CD8-positive, alpha-beta memory T cell (primary cell): Measurements from ENCODE around the gene SVOP. TPM values are rescaled to one million over a fixed set of nuclear protein-coding genes. Genes with fewer than 3 reads are reported as not detected.
A peak's percentile ranks its signal among the peaks of the same experiment; 100 is the strongest.

ENCODE experiments used
- CTCF ChIA-PET: fragments of 350-600 bp; sonication (Branson Sonifier 250); formaldehyde crosslinking; loops from one replicate; lab custom pipeline; 2021; ENCODE audit warnings: antibody characterized with exemption; lab: Charles Lee
- POLR2A ChIA-PET: fragments of 350-600 bp; sonication (Branson Sonifier 250); formaldehyde crosslinking; loops from one replicate; lab custom pipeline; 2021; ENCODE audit warnings: antibody characterized with exemption; lab: Charles Lee
- DNase-seq, 5 donors: peaks; one replicate each; pipeline versions ENCODE4 v3.0.0 to v3.0.0-alpha.2; 2020 to 2022; ENCODE audit warnings: mixed read lengths in 1 of 5
- H3K27ac ChIP-seq: one replicate; pipeline ENCODE4 v1.7.0; 2013; ENCODE audit warnings: low read depth, mild to moderate bottlenecking, low read length, moderate library complexity
- H3K27me3 ChIP-seq: 2 replicates; pipeline ENCODE4 v1.7.0; 2013; ENCODE audit warnings: low read length, mild to moderate bottlenecking; ENCODE audit not compliant: insufficient read depth, poor library complexity, severe bottlenecking
- H3K36me3 ChIP-seq: 2 replicates; pipeline ENCODE4 v1.7.0; 2013; ENCODE audit warnings: mild to moderate bottlenecking, low read length, moderate library complexity; ENCODE audit not compliant: insufficient read depth
- H3K4me1 ChIP-seq: 2 replicates; pipeline ENCODE4 v1.7.0; 2013; ENCODE audit warnings: mild to moderate bottlenecking, low read length, moderate library complexity; ENCODE audit not compliant: insufficient read depth
- H3K4me3 ChIP-seq: 2 replicates; pipeline ENCODE4 v1.7.0; 2013; ENCODE audit warnings: mild to moderate bottlenecking, low read length
- H3K9me3 ChIP-seq: 2 replicates; pipeline ENCODE4 v1.7.0; 2013; ENCODE audit warnings: mild to moderate bottlenecking, low read length
- H3K27ac Mint-ChIP-seq, 8 donors: one replicate each; pipeline ENCODE4 v1.8.0; 2020 to 2021; ENCODE audit warnings: mixed read lengths in 8 of 8, mild to moderate bottlenecking in 6 of 8, inconsistent platforms in 3 of 8, moderate library complexity in 3 of 8
- H3K27me3 Mint-ChIP-seq, 2 donors: one replicate each; pipeline ENCODE4 v1.8.0; 2020 to 2021; ENCODE audit warnings: mixed read lengths in 2 of 2, mild to moderate bottlenecking in 1 of 2, moderate library complexity in 1 of 2
- H3K36me3 Mint-ChIP-seq, 3 donors: one replicate each; pipeline ENCODE4 v1.8.0; 2020 to 2021; ENCODE audit warnings: mixed read lengths in 3 of 3, inconsistent platforms in 1 of 3, mild to moderate bottlenecking in 1 of 3
- H3K4me1 Mint-ChIP-seq, 3 donors: one replicate each; pipeline ENCODE4 v1.8.0; 2020 to 2021; ENCODE audit warnings: mixed read lengths in 3 of 3, inconsistent platforms in 1 of 3, mild to moderate bottlenecking in 1 of 3
- H3K4me3 Mint-ChIP-seq, 7 donors: one replicate each; pipeline ENCODE4 v1.8.0; 2020 to 2021; ENCODE audit warnings: mixed read lengths in 7 of 7, mild to moderate bottlenecking in 6 of 7, moderate library complexity in 4 of 7, inconsistent platforms in 2 of 7
- H3K9me3 Mint-ChIP-seq, 5 donors: one replicate each; pipeline ENCODE4 v1.8.0; 2020 to 2022; ENCODE audit warnings: mixed read lengths in 5 of 5, mild to moderate bottlenecking in 3 of 5, moderate library complexity in 2 of 5, inconsistent platforms in 1 of 5
- polyA plus RNA-seq: library from polyadenylated mRNA; unstranded; fragments of 300-500 nt; fragmentation: Illumina TruSeq; gene quantifications from one replicate; pipeline ENCODE4 v1.2.3, GENCODE V29; 2021
- total RNA-seq, 2 experiments: library from RNA; stranded (reverse); gene quantifications; one replicate each; pipeline ENCODE4 v1.2.3, GENCODE V29; 2021

The SVOP gene
- total and polyA plus RNA-seq, 3 experiments from 2014 or later = not detected

GRCh38 chr12:108935159-108935763, 85.6 kb downstream of the SVOP start:
- Mint-ChIP-seq H3K4me1 (peaks cover 0 to 6% (median 0%) of the 10 kb centered on the region in 3 donors), H3K27me3 (peaks cover 6 to 15% of the 10 kb centered on the region in 2 donors), H3K27ac (no peak overlapping the region), H3K36me3 (no peaks in the 10 kb centered on the region), H3K4me3 (no peak overlapping the region), H3K9me3 (no peaks in the 10 kb centered on the region)
- no peak for DNase-seq
- POLR2A ChIA-PET = no interaction called here
- Histone ChIP-seq H3K9me3 (no peaks in the 10 kb centered on the region), H3K4me3 (no peak overlapping the region), H3K36me3 (no peaks in the 10 kb centered on the region), H3K4me1 (no peaks in the 10 kb centered on the region), H3K27me3 (no peaks in the 10 kb centered on the region), H3K27ac (no peak overlapping the region)
- CTCF ChIA-PET = no interaction called here

- no peak overlapping the region for H3K4me3 ChIP-seq
- H3K9me3 ChIP-seq = no peaks in the 10 kb centered on the region
- no peaks in the 10 kb centered on the region for H3K4me1 Mint-ChIP-seq
- no peaks in the 10 kb centered on the region for H3K27me3 ChIP-seq
- no peak overlapping the region for H3K4me3 Mint-ChIP-seq
- H3K9me3 Mint-ChIP-seq = no peaks in the 10 kb centered on the region
- no peaks in the 10 kb centered on the region for H3K4me1 ChIP-seq
- no peak overlapping the region for H3K27ac ChIP-seq
- POLR2A ChIA-PET = no interaction called here
- no peaks in the 10 kb centered on the region for H3K36me3 Mint-ChIP-seq
- no peak for DNase-seq
- H3K36me3 ChIP-seq = no peaks in the 10 kb centered on the region
- H3K27me3 Mint-ChIP-seq = peaks cover 6 to 15% of the 10 kb centered on the region in 2 donors
- CTCF ChIA-PET = no interaction called here
- no peak overlapping the region for H3K27ac Mint-ChIP-seq
These were observed 86.9 kb downstream of the SVOP start for GRCh38 chr12:108933949-108934348.

- no peaks in the 10 kb centered on the region for H3K4me1 ChIP-seq
- H3K27ac ChIP-seq = no peak overlapping the region
- no peak overlapping the region for H3K4me3 Mint-ChIP-seq
- peaks cover 4 to 7% of the 10 kb centered on the region in 2 donors for H3K27me3 Mint-ChIP-seq
- no peak overlapping the region for H3K27ac Mint-ChIP-seq
- H3K9me3 Mint-ChIP-seq = peaks cover 0 to 2% (median 0%) of the 10 kb centered on the region in 5 donors
- H3K36me3 ChIP-seq = no peaks in the 10 kb centered on the region
- ChIA-PET POLR2A (no interaction called here), CTCF (no interaction called here)
- DNase-seq = no peak
- no peaks in the 10 kb centered on the region for H3K4me1 Mint-ChIP-seq
- H3K4me3 ChIP-seq = no peak overlapping the region
- no peaks in the 10 kb centered on the region for H3K9me3 ChIP-seq
- no peaks in the 10 kb centered on the region for H3K27me3 ChIP-seq
- H3K36me3 Mint-ChIP-seq = no peaks in the 10 kb centered on the region
These were observed 90.1 kb downstream of the SVOP start for GRCh38 chr12:108930756-108931155.

GRCh38 chr12:108930155-108930554, 90.7 kb downstream of the SVOP start:
- no peak overlapping the region for H3K27ac Mint-ChIP-seq
- H3K27me3 ChIP-seq = no peaks in the 10 kb centered on the region
- H3K9me3 ChIP-seq = no peaks in the 10 kb centered on the region
- peaks cover 0 to 1% (median 0%) of the 10 kb centered on the region in 3 donors for H3K36me3 Mint-ChIP-seq
- DNase-seq = no peak
- no peaks in the 10 kb centered on the region for H3K4me1 Mint-ChIP-seq
- H3K4me3 Mint-ChIP-seq = no peak overlapping the region
- H3K4me1 ChIP-seq = no peaks in the 10 kb centered on the region
- no peaks in the 10 kb centered on the region for H3K36me3 ChIP-seq
- no peak overlapping the region for H3K4me3 ChIP-seq
- H3K9me3 Mint-ChIP-seq = peaks cover 0 to 2% (median 0%) of the 10 kb centered on the region in 5 donors
- ChIA-PET POLR2A (no interaction called here), CTCF (no interaction called here)
- no peak overlapping the region for H3K27ac ChIP-seq
- peaks cover 0 to 10% of the 10 kb centered on the region in 2 donors for H3K27me3 Mint-ChIP-seq

GRCh38 chr12:108928695-108929094, 92.2 kb downstream of the SVOP start:
- H3K27ac Mint-ChIP-seq = no peak overlapping the region
- Histone ChIP-seq H3K4me1 (no peaks in the 10 kb centered on the region), H3K27ac (no peak overlapping the region), H3K27me3 (no peaks in the 10 kb centered on the region), H3K36me3 (no peaks in the 10 kb centered on the region), H3K9me3 (no peaks in the 10 kb centered on the region), H3K4me3 (no peak overlapping the region)
- CTCF ChIA-PET = no interaction called here
- no peak for DNase-seq
- no peaks in the 10 kb centered on the region for H3K4me1 Mint-ChIP-seq
- H3K9me3 Mint-ChIP-seq = peaks cover 0 to 2% (median 0%) of the 10 kb centered on the region in 5 donors
- POLR2A ChIA-PET = no interaction called here
- H3K4me3 Mint-ChIP-seq = no peak overlapping the region
- peaks cover 0 to 9% of the 10 kb centered on the region in 2 donors for H3K27me3 Mint-ChIP-seq
- H3K36me3 Mint-ChIP-seq = peaks cover 0 to 1% (median 0%) of the 10 kb centered on the region in 3 donors

GRCh38 chr12:108922918-108923317, 98.0 kb downstream of the SVOP start:
- DNase-seq = no peak
- H3K36me3 ChIP-seq = no peaks in the 10 kb centered on the region
- CTCF ChIA-PET = no interaction called here
- no peaks in the 10 kb centered on the region for H3K9me3 ChIP-seq
- POLR2A ChIA-PET = no interaction called here
- H3K4me1 ChIP-seq = no peaks in the 10 kb centered on the region
- Mint-ChIP-seq H3K4me1 (no peaks in the 10 kb centered on the region), H3K9me3 (peaks cover 0 to 4% (median 2%) of the 10 kb centered on the region in 5 donors), H3K36me3 (peaks cover 0 to 1% (median 0%) of the 10 kb centered on the region in 3 donors), H3K4me3 (no peak overlapping the region), H3K27ac (no peak overlapping the region), H3K27me3 (peaks cover 0 to 8% of the 10 kb centered on the region in 2 donors)
- no peak overlapping the region for H3K27ac ChIP-seq
- H3K4me3 ChIP-seq = no peak overlapping the region
- H3K27me3 ChIP-seq = no peaks in the 10 kb centered on the region

GRCh38 chr12:108921946-108922345, 98.9 kb downstream of the SVOP start:
- no peaks in the 10 kb centered on the region for H3K4me1 ChIP-seq
- H3K27ac Mint-ChIP-seq = no peak overlapping the region
- CTCF ChIA-PET = no interaction called here
- H3K4me1 Mint-ChIP-seq = no peaks in the 10 kb centered on the region
- POLR2A ChIA-PET = no interaction called here
- no peak overlapping the region for H3K4me3 Mint-ChIP-seq
- peaks cover 0 to 4% (median 2%) of the 10 kb centered on the region in 5 donors for H3K9me3 Mint-ChIP-seq
- H3K9me3 ChIP-seq = no peaks in the 10 kb centered on the region
- H3K27me3 ChIP-seq = no peaks in the 10 kb centered on the region
- DNase-seq = no peak
- H3K36me3 ChIP-seq = no peaks in the 10 kb centered on the region
- H3K4me3 ChIP-seq = no peak overlapping the region
- H3K27me3 Mint-ChIP-seq = peaks cover 0 to 5% of the 10 kb centered on the region in 2 donors
- H3K36me3 Mint-ChIP-seq = peaks cover 0 to 1% (median 0%) of the 10 kb centered on the region in 3 donors
- H3K27ac ChIP-seq = no peak overlapping the region

- Mint-ChIP-seq H3K27me3 (peaks cover 1 to 3% of the 10 kb centered on the region in 2 donors), H3K4me3 (no peak overlapping the region), H3K27ac (peak overlapping the region in 1 of 8 donors; percentile 42), H3K4me1 (no peaks in the 10 kb centered on the region), H3K9me3 (peaks cover 0 to 3% (median 2%) of the 10 kb centered on the region in 5 donors), H3K36me3 (no peaks in the 10 kb centered on the region)
- CTCF ChIA-PET = no interaction called here
- no peaks in the 10 kb centered on the region for H3K4me1 ChIP-seq
- DNase-seq = no peak
- POLR2A ChIA-PET = no interaction called here
- H3K36me3 ChIP-seq = no peaks in the 10 kb centered on the region
- H3K9me3 ChIP-seq = no peaks in the 10 kb centered on the region
- no peak overlapping the region for H3K4me3 ChIP-seq
- H3K27me3 ChIP-seq = no peaks in the 10 kb centered on the region
- H3K27ac ChIP-seq = no peak overlapping the region
These were observed 101.8 kb downstream of the SVOP start for GRCh38 chr12:108918960-108919642.
